Natural killer cell (primary cell): Measurements from ENCODE around the gene CLDN10. TPM values are rescaled to one million over a fixed set of nuclear protein-coding genes. Genes with fewer than 3 reads are reported as not detected.

Experiments
- ATAC-seq, 3 donors: fragments of 150-1000 bp in 2 of 3; fragments of 200-7000 bp in 1 of 3; cut with Tn5 transposase; 1 replicate in 1 of 3; 2 replicates in 2 of 3; pipeline ENCODE4 v1.10.0; 2021; ENCODE audit warnings: mild to moderate bottlenecking in 2 of 3, moderate library complexity in 2 of 3
- DNase-seq, 2 donors: peaks; one replicate each; pipeline versions ENCODE4 v3.0.0 to v3.0.0-alpha.2; 2013 to 2021; ENCODE audit warnings: mixed read lengths in 1 of 2
- H3K27ac ChIP-seq: one replicate; pipeline ENCODE4 v1.5.1; 2013; ENCODE audit warnings: mild to moderate bottlenecking, low read length
- H3K27me3 ChIP-seq: one replicate; pipeline ENCODE4 v1.6.1; 2013; ENCODE audit warnings: low read length; ENCODE audit not compliant: control insufficient read depth, insufficient read depth
- H3K36me3 ChIP-seq: one replicate; pipeline ENCODE4 v1.6.1; 2013; ENCODE audit warnings: low read length; ENCODE audit not compliant: control insufficient read depth, insufficient read depth
- H3K4me1 ChIP-seq: one replicate; pipeline ENCODE4 v1.6.1; 2013; ENCODE audit warnings: low read length; ENCODE audit not compliant: control insufficient read depth, insufficient read depth
- H3K4me3 ChIP-seq: one replicate; pipeline ENCODE4 v1.5.1; 2013; ENCODE audit warnings: low read length
- H3K9me3 ChIP-seq: one replicate; pipeline ENCODE4 v1.6.1; 2013; ENCODE audit warnings: low read length; ENCODE audit not compliant: control insufficient read depth, insufficient read depth
- H3K27ac Mint-ChIP-seq, 2 donors: one replicate each; pipeline ENCODE4 v1.8.0; 2022; ENCODE audit warnings: mild to moderate bottlenecking in 2 of 2, mixed read lengths in 2 of 2, moderate library complexity in 1 of 2
- H3K27me3 Mint-ChIP-seq, 2 donors: one replicate each; pipeline ENCODE4 v1.8.0; 2022; ENCODE audit warnings: low read depth in 2 of 2, mixed read lengths in 2 of 2
- H3K36me3 Mint-ChIP-seq: one replicate; pipeline ENCODE4 v1.8.0; 2022; ENCODE audit warnings: mixed read lengths
- H3K4me1 Mint-ChIP-seq, 2 donors: one replicate each; pipeline ENCODE4 v1.8.0; 2022; ENCODE audit warnings: mixed read lengths in 2 of 2
- H3K4me3 Mint-ChIP-seq: one replicate; pipeline ENCODE4 v1.8.0; 2022; ENCODE audit warnings: mild to moderate bottlenecking, moderate library complexity, mixed read lengths
- H3K9me3 Mint-ChIP-seq, 2 donors: one replicate each; pipeline ENCODE4 v1.8.0; 2022; ENCODE audit warnings: mixed read lengths in 2 of 2
- WGBS: methylation state at CpG from one replicate; pipeline ENCODE4 v1.1.7; 2013; ENCODE audit warnings: missing lambda C conversion rate; ENCODE audit not compliant: insufficient coverage; 5-methylcytosine and 5-hydroxymethylcytosine counted together
- intact Hi-C: fragments of 100-400 bp; cut with micrococcal nuclease; formaldehyde crosslinking; loops from one replicate; pipeline ENCODE4 v1.14.2; 2022
- total RNA-seq, 4 donors: library from RNA; stranded (reverse); fragments of 120-200 nt in 1 of 4; gene quantifications; one replicate each; pipeline versions ENCODE4 v1.2.3 to v1.2.4, GENCODE V29; 2013 to 2022
- TF ChIP-seq, protein P1 (sequence below): fragments of 200-600 bp; IDR thresholded peaks from one replicate; pipeline ENCODE4 v1.8.0; 2022; ENCODE audit warnings: antibody characterized with exemption

The CLDN10 gene
- total RNA-seq, 3 donors from 2014 or later (not counting 1 experiment from before 2014, with no cell fraction given): not detected

DNA sequence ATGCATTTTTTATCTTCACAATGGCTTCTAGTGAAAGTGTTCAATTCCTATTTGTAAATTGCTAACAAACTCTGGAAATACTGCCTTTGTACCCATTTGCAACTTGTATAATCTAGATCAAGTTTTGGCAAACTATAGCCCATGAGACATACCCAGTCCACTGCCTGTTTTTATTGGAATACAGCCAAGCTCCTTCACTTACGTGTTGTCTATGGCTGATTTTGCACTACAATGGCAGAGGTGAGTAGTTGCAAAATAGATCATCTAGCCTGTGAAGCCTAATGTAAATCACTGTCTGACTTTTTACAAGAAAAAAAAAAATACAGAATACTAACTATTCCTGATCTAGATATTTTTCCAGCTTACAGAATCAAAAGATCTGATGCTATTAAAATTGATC lies 54.8 kb downstream of the CLDN10 start:
- Histone ChIP-seq H3K4me1 (no peaks in the 10 kb centered on the region), H3K36me3 (no peaks in the 10 kb centered on the region), H3K9me3 (no peaks in the 10 kb centered on the region), H3K4me3 (no peak overlapping the region), H3K27ac (no peak overlapping the region), H3K27me3 (no peaks in the 10 kb centered on the region)
- TF ChIP-seq, protein P1, sequence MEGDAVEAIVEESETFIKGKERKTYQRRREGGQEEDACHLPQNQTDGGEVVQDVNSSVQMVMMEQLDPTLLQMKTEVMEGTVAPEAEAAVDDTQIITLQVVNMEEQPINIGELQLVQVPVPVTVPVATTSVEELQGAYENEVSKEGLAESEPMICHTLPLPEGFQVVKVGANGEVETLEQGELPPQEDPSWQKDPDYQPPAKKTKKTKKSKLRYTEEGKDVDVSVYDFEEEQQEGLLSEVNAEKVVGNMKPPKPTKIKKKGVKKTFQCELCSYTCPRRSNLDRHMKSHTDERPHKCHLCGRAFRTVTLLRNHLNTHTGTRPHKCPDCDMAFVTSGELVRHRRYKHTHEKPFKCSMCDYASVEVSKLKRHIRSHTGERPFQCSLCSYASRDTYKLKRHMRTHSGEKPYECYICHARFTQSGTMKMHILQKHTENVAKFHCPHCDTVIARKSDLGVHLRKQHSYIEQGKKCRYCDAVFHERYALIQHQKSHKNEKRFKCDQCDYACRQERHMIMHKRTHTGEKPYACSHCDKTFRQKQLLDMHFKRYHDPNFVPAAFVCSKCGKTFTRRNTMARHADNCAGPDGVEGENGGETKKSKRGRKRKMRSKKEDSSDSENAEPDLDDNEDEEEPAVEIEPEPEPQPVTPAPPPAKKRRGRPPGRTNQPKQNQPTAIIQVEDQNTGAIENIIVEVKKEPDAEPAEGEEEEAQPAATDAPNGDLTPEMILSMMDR: no peak
- DNase-seq (no peak), ATAC-seq (no peak)
- H3K4me3 Mint-ChIP-seq: no peak overlapping the region
- H3K27me3 Mint-ChIP-seq: peaks cover 8 to 30% of the 10 kb centered on the region in 2 donors
- no peaks in the 10 kb centered on the region for H3K36me3 Mint-ChIP-seq
- H3K9me3 Mint-ChIP-seq: no peaks in the 10 kb centered on the region
- no peak overlapping the region for H3K27ac Mint-ChIP-seq
- 80% methylated on average over 1 of the region's 1 CpG for WGBS
- intact Hi-C loops: no loop called here
- H3K4me1 Mint-ChIP-seq: no peaks in the 10 kb centered on the region

DNA sequence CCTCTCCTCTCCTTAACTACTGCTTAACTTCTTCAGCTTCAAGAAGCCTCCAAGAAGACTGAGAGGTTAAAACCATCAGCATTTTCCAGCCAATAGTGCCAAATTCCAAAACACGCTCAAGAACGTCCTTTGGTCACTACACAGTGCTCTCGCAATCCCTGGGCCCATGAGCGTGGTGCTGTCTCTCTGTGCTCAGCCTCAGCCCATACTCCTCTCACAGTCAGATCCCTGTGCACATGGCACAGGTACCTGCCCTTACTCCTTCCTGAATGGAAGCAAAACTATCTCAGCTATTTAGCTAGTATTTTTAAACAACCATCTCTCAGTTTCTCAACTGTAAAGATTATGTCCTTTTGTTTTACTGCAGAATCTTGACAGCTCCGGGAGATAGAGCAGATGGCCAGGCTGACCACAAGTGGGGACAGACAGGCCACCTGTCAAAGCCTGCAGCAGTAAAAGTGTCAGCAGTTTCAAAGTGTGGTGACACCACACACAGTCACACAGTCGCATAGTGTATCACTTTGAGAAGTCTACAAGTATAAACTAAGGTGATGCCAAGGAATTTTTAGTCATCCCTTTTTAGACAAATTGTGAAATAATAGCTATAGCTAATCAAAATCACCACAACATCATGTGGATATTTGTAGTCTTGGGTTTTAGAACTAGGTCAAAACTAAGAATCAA lies 56.3 kb downstream of the CLDN10 start:
- no peak overlapping the region for H3K27ac ChIP-seq
- Mint-ChIP-seq H3K27me3 (peaks cover 8 to 30% of the 10 kb centered on the region in 2 donors), H3K27ac (no peak overlapping the region), H3K36me3 (no peaks in the 10 kb centered on the region), H3K4me3 (no peak overlapping the region), H3K9me3 (no peaks in the 10 kb centered on the region), H3K4me1 (no peaks in the 10 kb centered on the region)
- ATAC-seq (no peak), DNase-seq (no peak)
- intact Hi-C loops: no loop called here
- H3K4me3 ChIP-seq: no peak overlapping the region
- H3K36me3 ChIP-seq: no peaks in the 10 kb centered on the region
- H3K9me3 ChIP-seq: no peaks in the 10 kb centered on the region
- WGBS: 82% methylated on average over 5 of the region's 6 CpGs
- no peaks in the 10 kb centered on the region for H3K4me1 ChIP-seq
- no peaks in the 10 kb centered on the region for H3K27me3 ChIP-seq
- TF ChIP-seq, protein P1: no peak

DNA sequence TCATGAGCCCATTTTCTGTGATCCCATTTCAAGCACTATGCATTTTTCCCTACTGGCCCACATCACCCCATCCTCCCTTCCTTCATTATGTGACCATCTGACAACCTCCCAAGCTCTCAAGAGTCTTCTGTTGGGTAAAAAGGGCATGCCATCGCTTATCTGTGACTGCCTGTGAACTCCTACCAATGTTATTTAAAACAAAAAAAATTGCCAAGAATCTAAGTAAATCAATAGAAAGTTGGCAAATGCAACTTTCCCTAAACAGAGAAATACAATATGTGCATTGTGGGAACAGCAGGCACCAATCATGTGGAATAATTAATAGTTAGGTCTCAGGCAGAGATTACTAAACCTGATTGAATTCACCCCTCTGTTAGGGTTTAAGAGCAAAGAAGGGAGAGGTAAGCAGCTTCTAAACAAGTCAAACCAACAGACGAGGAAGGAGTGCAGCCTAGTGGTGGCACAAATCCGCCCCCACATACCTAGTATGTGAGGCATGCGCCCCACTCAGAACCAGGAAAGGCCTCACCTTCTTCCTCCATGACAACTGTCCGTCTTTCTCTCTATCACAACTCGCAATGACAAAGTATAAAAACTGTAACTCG lies 62.2 kb downstream of the CLDN10 start:
- intact Hi-C loops: no loop called here
- no peaks in the 10 kb centered on the region for H3K27me3 ChIP-seq

More for the DNA sequence above, 62.2 kb downstream of the CLDN10 start:
- H3K27ac ChIP-seq: no peak overlapping the region
- H3K4me3 ChIP-seq: no peak overlapping the region
- H3K4me1 ChIP-seq: no peaks in the 10 kb centered on the region
- ATAC-seq (no peak), DNase-seq (no peak)
- H3K9me3 Mint-ChIP-seq: no peaks in the 10 kb centered on the region
- no peaks in the 10 kb centered on the region for H3K36me3 ChIP-seq
- peaks cover 0 to 2% of the 10 kb centered on the region in 2 donors for H3K27me3 Mint-ChIP-seq
- H3K9me3 ChIP-seq: no peaks in the 10 kb centered on the region
- no peak overlapping the region for H3K27ac Mint-ChIP-seq
- 88% methylated on average over 7 of the region's 7 CpGs for WGBS
- no peaks in the 10 kb centered on the region for H3K36me3 Mint-ChIP-seq
- no peaks in the 10 kb centered on the region for H3K4me1 Mint-ChIP-seq
- no peak overlapping the region for H3K4me3 Mint-ChIP-seq
- TF ChIP-seq, protein P1: no peak
